ENCODE measurements around the gene CHIC2. TPM values are rescaled to one million over a fixed set of nuclear protein-coding genes. Genes with fewer than 3 reads are reported as not detected.

Gene CHIC2
- total RNA-seq, 1 experiment from 2014 or later: 8.2 TPM

DNA sequence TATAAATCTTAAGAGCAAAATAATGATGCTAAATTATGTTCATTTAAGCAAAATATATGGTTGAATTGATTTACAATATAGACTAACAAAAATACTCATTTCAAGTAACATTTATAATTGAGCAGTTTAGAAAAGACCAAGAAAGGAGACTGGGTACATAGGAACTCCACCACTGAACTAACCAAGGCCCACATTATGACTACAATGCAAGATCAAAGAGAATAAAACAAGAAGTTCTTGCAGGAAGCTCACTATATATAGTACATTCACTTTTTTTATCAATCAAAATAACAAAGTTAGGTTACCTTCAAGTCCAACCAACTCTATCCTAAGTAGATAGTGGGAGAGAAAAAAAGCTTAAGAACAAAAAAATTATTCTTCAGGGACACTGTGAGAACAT is 8.0 kb downstream of the CHIC2 start:
- Mint-ChIP-seq H3K4me1 (peaks cover 2 to 15% of the 10 kb centered on the region in 2 experiments), H3K27ac (no peak overlapping the region), H3K9me3 (no peaks in the 10 kb centered on the region), H3K36me3 (ENCODE audit: insufficient read depth in 1 of 3, low read depth in 3 of 3) (no peaks in the 10 kb centered on the region), H3K27me3 (ENCODE audit: low read depth) (no peaks in the 10 kb centered on the region), H3K4me3 (no peak overlapping the region)
- Histone ChIP-seq H3K4ac (ENCODE audit: low read depth, low read length) (no peak overlapping the region), H3K23me2 (ENCODE audit: insufficient read length, low read depth, low read length, poor library complexity, severe bottlenecking) (no peaks in the 10 kb centered on the region), H2BK5ac (ENCODE audit: insufficient read length, low read length) (no peak overlapping the region), H3K14ac (ENCODE audit: insufficient read depth, low read length) (no peak overlapping the region), H2BK20ac (ENCODE audit: low read depth, low read length, poor library complexity, severe bottlenecking) (no peak overlapping the region), H3K27ac (ENCODE audit: insufficient read length, low read depth, low read length) (no peak overlapping the region), H2BK15ac (ENCODE audit: low read depth, low read length) (no peak overlapping the region), H2AFZ (ENCODE audit: low read length) (no peak overlapping the region), H3K9ac (ENCODE audit: extremely low read depth, insufficient read length, low read length) (no peak overlapping the region), H3K18ac (ENCODE audit: insufficient read length, low read depth, low read length) (no peak overlapping the region), H3K23ac (ENCODE audit: insufficient read length, low read depth, low read length) (no peak overlapping the region), H4K91ac (ENCODE audit: insufficient read length, low read depth, low read length) (no peak overlapping the region), H3T11ph (ENCODE audit: low read length) (no peak overlapping the region), H3K4me2 (ENCODE audit: insufficient read depth, insufficient read length, low read length) (no peak overlapping the region), H3K56ac (ENCODE audit: insufficient read length, low read depth, low read length) (no peak overlapping the region), H3K27me3 (ENCODE audit: insufficient read depth, low read length) (no peaks in the 10 kb centered on the region), H3K79me1 (ENCODE audit: insufficient read depth, low read depth, low read length, poor library complexity, severe bottlenecking) (peaks cover 7% of the 10 kb centered on the region), H3K4me1 (ENCODE audit: insufficient read depth, low read length) (no peaks in the 10 kb centered on the region; the same call in 1 of the 2 replicates), H2BK12ac (ENCODE audit: insufficient read length, low read depth, low read length) (no peak overlapping the region), H4K20me1 (ENCODE audit: control insufficient read depth, insufficient read depth, insufficient read length) (no peaks in the 10 kb centered on the region), H2BK120ac (ENCODE audit: low read depth, low read length, poor library complexity, severe bottlenecking) (no peak overlapping the region), H3K9me3 (ENCODE audit: control insufficient read depth, low read depth, low read length) (no peaks in the 10 kb centered on the region), H4K5ac (ENCODE audit: insufficient read length, low read depth, low read length) (no peak overlapping the region), H3K79me2 (ENCODE audit: insufficient read depth, low read length) (no peaks in the 10 kb centered on the region), H4K8ac (replicated peaks; ENCODE audit: insufficient read length, low read depth, low read length) (no peak overlapping the region), H2AK5ac (ENCODE audit: insufficient read length, low read length) (no peak overlapping the region)
- TF ChIP-seq, protein P1, sequence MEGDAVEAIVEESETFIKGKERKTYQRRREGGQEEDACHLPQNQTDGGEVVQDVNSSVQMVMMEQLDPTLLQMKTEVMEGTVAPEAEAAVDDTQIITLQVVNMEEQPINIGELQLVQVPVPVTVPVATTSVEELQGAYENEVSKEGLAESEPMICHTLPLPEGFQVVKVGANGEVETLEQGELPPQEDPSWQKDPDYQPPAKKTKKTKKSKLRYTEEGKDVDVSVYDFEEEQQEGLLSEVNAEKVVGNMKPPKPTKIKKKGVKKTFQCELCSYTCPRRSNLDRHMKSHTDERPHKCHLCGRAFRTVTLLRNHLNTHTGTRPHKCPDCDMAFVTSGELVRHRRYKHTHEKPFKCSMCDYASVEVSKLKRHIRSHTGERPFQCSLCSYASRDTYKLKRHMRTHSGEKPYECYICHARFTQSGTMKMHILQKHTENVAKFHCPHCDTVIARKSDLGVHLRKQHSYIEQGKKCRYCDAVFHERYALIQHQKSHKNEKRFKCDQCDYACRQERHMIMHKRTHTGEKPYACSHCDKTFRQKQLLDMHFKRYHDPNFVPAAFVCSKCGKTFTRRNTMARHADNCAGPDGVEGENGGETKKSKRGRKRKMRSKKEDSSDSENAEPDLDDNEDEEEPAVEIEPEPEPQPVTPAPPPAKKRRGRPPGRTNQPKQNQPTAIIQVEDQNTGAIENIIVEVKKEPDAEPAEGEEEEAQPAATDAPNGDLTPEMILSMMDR (conservative IDR thresholded peaks at IDR 0.05): no peak
- no peak for DNase-seq
